ENCODE data around the gene SCMH1.

DNA sequence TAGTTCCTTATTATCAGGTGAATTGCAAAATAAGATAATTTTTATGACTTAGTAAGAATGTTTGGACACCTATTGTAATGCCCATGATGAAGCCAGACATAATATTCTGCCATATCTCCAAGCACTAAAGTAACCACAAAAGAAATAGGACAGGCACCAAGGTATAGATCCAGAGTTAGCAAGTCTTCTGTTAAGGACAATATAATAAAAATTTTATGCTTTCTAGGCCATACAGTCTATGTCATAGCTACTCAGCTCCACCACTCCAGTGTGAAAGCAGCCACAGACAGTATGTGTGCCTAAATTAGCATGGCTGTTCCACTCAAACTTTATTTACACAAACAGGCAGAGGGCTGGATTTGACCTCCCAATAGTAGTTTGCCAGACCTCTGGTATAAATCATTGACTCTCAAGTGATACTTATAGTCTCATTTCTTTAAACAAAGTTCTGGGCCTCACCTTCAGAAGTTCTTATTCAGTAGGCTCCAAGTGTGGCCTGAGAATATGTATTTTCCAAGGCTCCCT, 88.3 kb downstream of the SCMH1 start:
- TF ChIP-seq POLR2A (IDR thresholded peaks at IDR 0.05; ENCODE audit: low read depth, low read length) (no peak), TAF1 (IDR thresholded peaks at IDR 0.05; ENCODE audit: borderline replicate concordance, low read depth, low read length) (no peak), POLR2AphosphoS5 (IDR thresholded peaks at IDR 0.05; ENCODE audit: low read depth, low read length) (no peak)
